ENCODE measurements around the gene NAIF1.
"Not testable (repeated sequence)": the region's sequence is repeated elsewhere in the genome, so short reads cannot be mapped to it uniquely, and the experiment has no call there.

NAIF1 gene

DNA sequence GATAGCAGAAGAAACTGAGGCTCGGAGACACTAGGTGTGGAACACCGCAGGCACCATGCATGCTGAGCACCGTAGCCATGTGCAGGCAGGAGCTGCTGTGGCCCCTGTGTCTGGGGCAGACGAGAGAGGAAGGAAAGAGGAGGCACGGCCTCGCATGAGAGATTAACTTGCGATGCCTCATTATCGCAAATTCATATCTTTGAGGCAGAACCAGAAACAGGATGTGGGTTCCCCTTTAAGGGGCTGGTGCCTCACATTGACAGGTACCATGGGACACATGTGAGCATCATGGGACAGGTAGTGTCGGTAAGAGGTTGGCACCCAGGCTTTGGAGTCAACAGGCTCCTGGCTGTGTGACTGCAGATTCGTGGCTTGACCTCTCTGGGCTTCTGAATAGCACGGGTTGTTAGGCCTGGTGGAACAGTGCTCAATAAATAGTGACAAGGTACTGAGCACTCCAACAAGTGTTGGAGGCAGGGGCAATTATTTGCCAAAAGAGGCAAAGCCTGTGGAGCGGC lies 40.8 kb downstream of the NAIF1 start:
- no peak for TF ChIP-seq CTCF (conservative IDR thresholded peaks at IDR 0.05; ENCODE audit: low read depth, low read length)

DNA sequence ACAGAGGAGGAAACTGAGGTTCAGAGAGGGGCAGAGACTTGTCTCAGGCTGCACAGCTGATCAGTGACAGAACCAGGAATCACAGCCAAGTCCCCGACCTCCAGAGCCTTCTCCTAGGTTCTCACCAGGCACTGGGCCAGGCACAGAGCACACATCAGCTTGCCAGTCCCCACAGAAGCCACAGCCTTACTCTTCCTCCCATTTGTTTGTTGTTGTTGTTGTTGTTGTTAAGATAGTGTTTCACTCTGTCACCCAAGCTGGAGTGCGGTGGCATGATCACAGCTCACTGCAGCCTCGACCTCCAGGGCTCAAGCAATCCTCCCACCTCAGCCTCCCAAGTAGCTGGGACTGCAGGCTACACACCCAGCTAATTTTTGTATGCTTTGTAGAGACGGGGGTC lies 41.4 kb downstream of the NAIF1 start:
- no peak for DNase-seq (ENCODE audit: low read depth)
- no peak overlapping the region for H3K4me3 ChIP-seq (ENCODE audit: low read depth, low read length)

More for the DNA sequence above, 40.8 kb downstream of the NAIF1 start:
- DNase-seq (ENCODE audit: low read depth) = no peak
- no peak overlapping the region for H3K4me3 ChIP-seq (ENCODE audit: low read depth, low read length)

DNA sequence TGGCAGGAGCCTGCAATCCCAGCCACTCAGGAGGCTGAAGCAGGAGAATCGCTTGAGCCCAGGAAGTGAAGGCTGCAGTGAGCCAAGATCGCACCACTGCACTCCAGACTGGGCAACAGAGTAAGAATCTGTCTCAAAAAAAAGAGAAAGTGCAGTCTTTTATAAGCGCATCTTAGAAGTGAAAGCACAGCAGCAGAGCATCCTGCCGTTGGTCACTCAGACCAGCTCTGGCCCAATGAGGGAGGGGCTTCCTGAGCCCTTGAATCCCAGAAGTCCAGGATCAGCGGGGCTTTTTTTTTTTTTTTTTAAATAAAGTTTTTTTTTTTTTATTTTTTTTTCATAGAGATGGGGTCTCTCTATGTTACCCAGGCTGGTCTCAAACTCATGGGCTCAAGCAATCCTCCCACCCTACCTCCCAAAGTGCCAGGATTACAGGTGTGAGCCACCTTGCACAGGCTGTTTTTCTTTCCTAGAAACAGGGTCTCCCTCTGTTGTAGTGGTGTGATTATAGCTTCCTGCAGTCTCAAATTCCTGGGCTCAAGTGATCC lies 42.3 kb downstream of the NAIF1 start:
- H3K4me3 ChIP-seq (ENCODE audit: low read depth, low read length) = no peak overlapping the region
- no peak for DNase-seq (ENCODE audit: low read depth)
- no peak for TF ChIP-seq CTCF (conservative IDR thresholded peaks at IDR 0.05; ENCODE audit: low read depth, low read length)

More for the DNA sequence above, 41.4 kb downstream of the NAIF1 start:
- no peak for TF ChIP-seq CTCF (conservative IDR thresholded peaks at IDR 0.05; ENCODE audit: low read depth, low read length)

GRCh38 chr9:128023671-128024070 lies 43.4 kb downstream of the NAIF1 start:
- H3K4me3 ChIP-seq (ENCODE audit: low read depth, low read length); DNase-seq (ENCODE audit: low read depth): not testable (repeated sequence)

DNA sequence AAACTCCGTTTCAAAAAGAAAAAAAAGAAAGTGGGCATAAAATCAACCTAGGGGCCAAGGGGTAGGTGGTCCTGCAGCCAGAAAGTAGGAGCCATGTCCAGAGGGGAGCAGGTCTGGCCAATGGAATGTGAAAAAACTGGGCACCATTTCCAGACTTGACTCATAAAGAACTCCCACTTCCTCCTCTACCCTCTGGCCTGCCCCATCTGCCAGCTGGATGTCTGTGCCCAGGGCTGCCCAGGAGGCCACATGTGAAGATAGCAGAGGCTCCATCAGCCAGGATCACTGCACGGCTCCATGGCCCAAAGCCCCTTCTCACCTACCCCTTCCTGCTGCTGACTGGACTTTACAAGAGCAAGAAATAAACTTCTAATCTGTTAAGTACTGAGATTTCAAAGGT lies 44.2 kb downstream of the NAIF1 start:
- no peak overlapping the region for H3K4me3 ChIP-seq (ENCODE audit: low read depth, low read length)
- DNase-seq (ENCODE audit: low read depth) = no peak
- TF ChIP-seq CTCF (conservative IDR thresholded peaks at IDR 0.05; ENCODE audit: low read depth, low read length) = no peak

DNA sequence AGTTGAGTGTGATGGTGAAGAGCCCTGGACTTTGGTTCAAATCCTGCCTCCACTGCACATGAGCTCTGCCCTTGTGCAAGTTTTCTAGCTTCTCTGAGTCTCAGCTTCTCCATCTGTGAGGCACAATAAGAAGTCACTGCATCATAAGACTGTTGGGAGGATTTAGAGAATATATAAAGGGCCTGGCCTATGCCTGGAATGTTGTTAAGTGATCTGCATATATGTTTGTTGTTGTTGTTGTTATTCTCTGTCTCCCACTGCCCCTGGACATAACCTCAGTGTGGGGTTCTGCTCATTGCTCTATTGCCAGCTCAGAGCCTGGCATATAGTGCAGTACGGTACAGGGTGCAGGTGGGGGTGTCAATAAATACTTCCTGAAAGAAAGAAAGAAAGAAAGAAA lies 46.0 kb downstream of the NAIF1 start:
- H3K4me3 ChIP-seq (ENCODE audit: low read depth, low read length) = no peak overlapping the region
- no peak for DNase-seq (ENCODE audit: low read depth)
- no peak for TF ChIP-seq CTCF (conservative IDR thresholded peaks at IDR 0.05; ENCODE audit: low read depth, low read length)

DNA sequence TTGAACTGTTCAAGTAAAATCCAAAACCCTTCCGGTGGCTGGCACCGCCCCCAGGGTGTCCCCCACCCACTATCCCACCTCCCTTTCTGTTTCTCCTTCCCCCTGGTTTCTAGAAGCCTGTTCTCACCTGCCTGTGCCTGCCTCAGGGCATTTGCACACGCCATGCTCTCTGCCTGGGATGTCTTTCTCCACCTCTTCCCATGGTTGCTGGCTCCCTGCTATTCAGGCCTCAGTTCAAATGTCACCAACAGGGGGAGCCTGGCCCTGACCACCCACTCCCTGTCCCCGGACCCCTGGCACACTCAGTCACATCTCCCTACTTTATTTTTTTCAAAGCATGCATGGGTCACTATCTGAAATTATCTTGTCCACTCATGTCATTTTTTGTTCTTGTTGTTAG lies 46.4 kb downstream of the NAIF1 start:
- no peak overlapping the region for H3K4me3 ChIP-seq (ENCODE audit: low read depth, low read length)
- no peak for DNase-seq (ENCODE audit: low read depth)
- peak; percentile 31 for TF ChIP-seq CTCF (conservative IDR thresholded peaks at IDR 0.05; ENCODE audit: low read depth, low read length)

Measured in choroid plexus epithelial cell (primary cell).